Hepatocyte (in vitro differentiated cells): ENCODE results near the gene NAV3.

Experiments
- EZH2 ChIP-seq: fragments of 200-600 bp; sonication (generic); IDR thresholded peaks from 2 replicates; pipeline ENCODE4 v1.6.1; 2016; ENCODE audit warnings: antibody characterized with exemption, mild to moderate bottlenecking, borderline replicate concordance
- TF ChIP-seq, protein P1 (sequence below): fragments of 200-600 bp; sonication (generic); IDR thresholded peaks from 2 replicates; pipeline ENCODE4 v1.5.1; 2016; ENCODE audit warnings: antibody characterized with exemption, mild to moderate bottlenecking; ENCODE audit not compliant: poor library complexity

DNA sequence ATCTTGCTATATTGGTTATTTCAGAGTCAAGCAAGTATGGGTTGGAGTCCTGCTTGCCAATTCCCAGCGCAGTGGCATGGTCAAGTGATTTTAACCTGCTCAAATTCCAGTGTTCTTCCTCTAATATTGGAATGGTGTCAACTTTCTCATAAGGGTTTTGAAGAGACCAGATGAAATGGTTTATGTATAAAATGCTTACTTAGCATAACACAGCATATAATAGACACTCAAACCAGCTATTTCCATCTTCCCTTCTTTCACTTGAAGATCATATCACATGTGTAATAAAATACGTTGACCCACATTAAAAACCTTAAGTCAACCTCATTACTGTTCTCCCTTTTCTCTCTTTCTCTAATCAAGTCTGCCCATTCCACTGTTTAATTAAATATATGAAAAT lies 144.0 kb downstream of the NAV3 start:
- TF ChIP-seq, protein P1, sequence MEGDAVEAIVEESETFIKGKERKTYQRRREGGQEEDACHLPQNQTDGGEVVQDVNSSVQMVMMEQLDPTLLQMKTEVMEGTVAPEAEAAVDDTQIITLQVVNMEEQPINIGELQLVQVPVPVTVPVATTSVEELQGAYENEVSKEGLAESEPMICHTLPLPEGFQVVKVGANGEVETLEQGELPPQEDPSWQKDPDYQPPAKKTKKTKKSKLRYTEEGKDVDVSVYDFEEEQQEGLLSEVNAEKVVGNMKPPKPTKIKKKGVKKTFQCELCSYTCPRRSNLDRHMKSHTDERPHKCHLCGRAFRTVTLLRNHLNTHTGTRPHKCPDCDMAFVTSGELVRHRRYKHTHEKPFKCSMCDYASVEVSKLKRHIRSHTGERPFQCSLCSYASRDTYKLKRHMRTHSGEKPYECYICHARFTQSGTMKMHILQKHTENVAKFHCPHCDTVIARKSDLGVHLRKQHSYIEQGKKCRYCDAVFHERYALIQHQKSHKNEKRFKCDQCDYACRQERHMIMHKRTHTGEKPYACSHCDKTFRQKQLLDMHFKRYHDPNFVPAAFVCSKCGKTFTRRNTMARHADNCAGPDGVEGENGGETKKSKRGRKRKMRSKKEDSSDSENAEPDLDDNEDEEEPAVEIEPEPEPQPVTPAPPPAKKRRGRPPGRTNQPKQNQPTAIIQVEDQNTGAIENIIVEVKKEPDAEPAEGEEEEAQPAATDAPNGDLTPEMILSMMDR = no peak
- no peak for TF ChIP-seq EZH2
